Astrocyte (in vitro differentiated cells and primary cell): ENCODE data around the gene ALG5. TPM values are rescaled to one million over a fixed set of nuclear protein-coding genes. Genes with fewer than 3 reads are reported as not detected.

Experiments
- DNase-seq: peaks from one replicate; pipeline ENCODE4 v3.0.0-alpha.2; 2010; ENCODE audit warnings: low read depth
- FAIRE-seq: peaks from 2 replicates; lab custom pipeline; 2011; peaks lifted over from hg19 to GRCh38; lab: Jason Lieb, UNC
- H2AFZ ChIP-seq: 2 replicates; pipeline ENCODE4 v1.6.0; 2012; ENCODE audit warnings: low read depth, low read length, inconsistent platforms
- H3K27ac ChIP-seq: 2 replicates; pipeline ENCODE4 v1.5.1; 2011; ENCODE audit warnings: low read depth, low read length, inconsistent platforms
- H3K27me3 ChIP-seq: 2 replicates; pipeline ENCODE4 v1.6.0; 2011; ENCODE audit warnings: low read length, inconsistent platforms; ENCODE audit not compliant: insufficient read depth
- H3K36me3 ChIP-seq: 2 replicates; pipeline ENCODE4 v1.5.1; 2011; ENCODE audit warnings: low read length, inconsistent platforms; ENCODE audit not compliant: insufficient read depth
- H3K4me1 ChIP-seq: 2 replicates; pipeline ENCODE4 v1.5.1; 2011; ENCODE audit warnings: low read length, inconsistent platforms; ENCODE audit not compliant: insufficient read depth
- H3K4me2 ChIP-seq: 2 replicates; pipeline ENCODE4 v1.6.0; 2012; ENCODE audit warnings: low read length, inconsistent platforms
- H3K4me3 ChIP-seq: 2 replicates; pipeline ENCODE4 v1.5.1; 2011; ENCODE audit warnings: low read depth, mild to moderate bottlenecking, low read length, inconsistent platforms; ENCODE audit not compliant: insufficient read depth
- H3K79me2 ChIP-seq: 2 replicates; pipeline ENCODE4 v1.6.0; 2012; ENCODE audit warnings: mild to moderate bottlenecking, low read length, inconsistent platforms; ENCODE audit not compliant: insufficient read depth
- H3K9ac ChIP-seq: 2 replicates; pipeline ENCODE4 v1.6.0; 2012; ENCODE audit warnings: mild to moderate bottlenecking, low read length, inconsistent platforms
- H3K9me3 ChIP-seq: 2 replicates; pipeline ENCODE4 v1.5.1; 2012; ENCODE audit warnings: low read depth, mild to moderate bottlenecking, low read length, inconsistent platforms; ENCODE audit not compliant: insufficient read depth
- H4K20me1 ChIP-seq: 2 replicates; pipeline ENCODE4 v1.6.0; 2012; ENCODE audit warnings: low read length, inconsistent platforms; ENCODE audit not compliant: insufficient read depth
- H3K27ac Mint-ChIP-seq: one replicate; pipeline ENCODE4 v1.8.0; 2021; ENCODE audit warnings: mild to moderate bottlenecking, mixed read lengths; ENCODE audit not compliant: unreplicated experiment
- H3K27me3 Mint-ChIP-seq: one replicate; pipeline ENCODE4 v1.8.0; 2021; ENCODE audit warnings: low read depth, mixed read lengths; ENCODE audit not compliant: unreplicated experiment
- H3K36me3 Mint-ChIP-seq: one replicate; pipeline ENCODE4 v1.8.0; 2021; ENCODE audit warnings: low read depth, mixed read lengths; ENCODE audit not compliant: unreplicated experiment
- H3K4me1 Mint-ChIP-seq: one replicate; pipeline ENCODE4 v1.8.0; 2021; ENCODE audit warnings: low read depth, mixed read lengths; ENCODE audit not compliant: unreplicated experiment
- H3K4me3 Mint-ChIP-seq: one replicate; pipeline ENCODE4 v1.8.0; 2021; ENCODE audit warnings: mild to moderate bottlenecking, moderate library complexity, mixed read lengths; ENCODE audit not compliant: unreplicated experiment
- H3K9me3 Mint-ChIP-seq: one replicate; pipeline ENCODE4 v1.8.0; 2021; ENCODE audit warnings: mild to moderate bottlenecking, mixed read lengths; ENCODE audit not compliant: unreplicated experiment
- CTCF ChIP-seq: IDR thresholded peaks from 2 replicates; pipeline ENCODE4 v1.5.1; 2011; ENCODE audit warnings: low read depth, mild to moderate bottlenecking, inconsistent platforms, low read length, moderate library complexity; ENCODE audit not compliant: insufficient read depth
- EZH2 ChIP-seq: IDR thresholded peaks from 2 replicates; pipeline ENCODE4 v1.6.1; 2012; ENCODE audit warnings: mild to moderate bottlenecking, low read length, inconsistent platforms; ENCODE audit not compliant: insufficient read depth
- total RNA-seq: library from RNA; stranded (reverse); gene quantifications from 2 replicates; pipeline ENCODE4 v1.2.1, GENCODE V29; 2021

ALG5 gene
- total RNA-seq, 1 donor from 2014 or later = 26.3 TPM

GRCh38 chr13:36918246-36919131 lies 80.7 kb downstream of the ALG5 start:
- peak overlapping the region; percentile 93 for H3K4me2 ChIP-seq
- peaks cover 7% of the 10 kb centered on the region for H3K4me1 ChIP-seq
- FAIRE-seq (peak; percentile 71), DNase-seq (peak; percentile 29)
- no peaks in the 10 kb centered on the region for H3K27me3 ChIP-seq
- peak overlapping the region; percentile 90 for H2AFZ ChIP-seq
- no peaks in the 10 kb centered on the region for H3K9me3 ChIP-seq
- Mint-ChIP-seq H3K27ac (peak overlapping the region; percentile 59), H3K4me3 (peak overlapping the region; percentile 88), H3K36me3 (no peaks in the 10 kb centered on the region), H3K9me3 (no peaks in the 10 kb centered on the region), H3K27me3 (peaks cover 3% of the 10 kb centered on the region), H3K4me1 (peaks cover 19% of the 10 kb centered on the region)
- H3K36me3 ChIP-seq = no peaks in the 10 kb centered on the region
- no peaks in the 10 kb centered on the region for H4K20me1 ChIP-seq
- peak overlapping the region; percentile 19 for H3K27ac ChIP-seq
- peak overlapping the region; percentile 81 for H3K9ac ChIP-seq
- no peaks in the 10 kb centered on the region for H3K79me2 ChIP-seq
- peak overlapping the region; percentile 77 for H3K4me3 ChIP-seq
- no peak for TF ChIP-seq CTCF
- no peak for TF ChIP-seq EZH2

DNA sequence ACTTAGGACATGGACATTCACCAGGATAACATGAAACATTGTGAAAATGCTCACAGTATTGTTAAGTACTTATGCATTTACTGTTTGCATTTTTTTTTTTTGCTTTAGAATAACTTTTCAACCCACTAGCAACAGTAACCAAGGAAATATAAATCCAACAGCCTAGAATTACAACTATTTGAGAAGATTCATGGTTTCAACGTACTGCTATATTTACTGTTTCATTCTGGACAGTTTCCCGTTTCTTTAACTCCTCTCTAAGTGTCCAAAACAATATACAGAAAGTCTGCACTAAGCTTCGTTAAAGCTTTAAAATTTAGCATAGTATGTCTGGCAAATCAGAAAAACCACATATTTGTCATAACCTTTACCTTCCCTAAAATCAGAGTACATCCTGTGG lies 81.8 kb downstream of the ALG5 start:
- Histone ChIP-seq H3K4me3 (no peak overlapping the region), H3K79me2 (no peaks in the 10 kb centered on the region), H3K9ac (no peak overlapping the region), H3K4me1 (peaks cover 7% of the 10 kb centered on the region), H3K27me3 (no peaks in the 10 kb centered on the region), H2AFZ (no peak overlapping the region), H3K9me3 (no peaks in the 10 kb centered on the region), H3K4me2 (no peak overlapping the region), H3K36me3 (no peaks in the 10 kb centered on the region), H4K20me1 (no peaks in the 10 kb centered on the region), H3K27ac (no peak overlapping the region)
- DNase-seq = no peak
- Mint-ChIP-seq H3K36me3 (no peaks in the 10 kb centered on the region), H3K27me3 (peaks cover 3% of the 10 kb centered on the region), H3K9me3 (no peaks in the 10 kb centered on the region), H3K4me3 (no peak overlapping the region), H3K27ac (no peak overlapping the region), H3K4me1 (peaks cover 19% of the 10 kb centered on the region)
- TF ChIP-seq EZH2 (no peak), CTCF (no peak)
- FAIRE-seq = peak; percentile 17
